SK-N-MC (cell line): ENCODE measurements around the gene GULP1.

Experiments used
- EZH2 ChIP-seq: fragments of 200-600 bp; sonication (generic); IDR thresholded peaks from one replicate; pipeline ENCODE4 v1.6.1; 2017; ENCODE audit warnings: antibody characterized with exemption
- FOXP2 ChIP-seq: optimal IDR thresholded peaks from 2 replicates; pipeline ENCODE3; 2011; ENCODE audit warnings: mild to moderate bottlenecking, moderate library complexity; ENCODE audit not compliant: insufficient read depth; ENCODE audit errors: extremely low read length, control extremely low read depth
- POLR2AphosphoS5 ChIP-seq: IDR thresholded peaks from 2 replicates; pipeline ENCODE4 v1.6.1; 2012; ENCODE audit warnings: mild to moderate bottlenecking, low read depth, low read length, borderline replicate concordance

- TF ChIP-seq POLR2AphosphoS5 (no peak), EZH2 (no peak), FOXP2 (no peak)
Measured at GRCh38 chr2:188629753-188630527, 338.3 kb downstream of the GULP1 start.
